Neural cell (in vitro differentiated cells): ENCODE data around the gene SIT1. TPM values are rescaled to one million over a fixed set of nuclear protein-coding genes. Genes with fewer than 3 reads are reported as not detected.

Source experiments
- H2AFZ ChIP-seq: fragments of 200-600, 300-800 bp; sonication (generic), shearing (Covaris generic); 2 replicates; pipeline ENCODE4 v1.6.0; 2014; ENCODE audit warnings: low read depth, mild to moderate bottlenecking, antibody characterized with exemption, low read length, moderate library complexity
- H3F3A ChIP-seq: fragments of 200-600 bp; shearing (Covaris generic); 2 replicates; pipeline ENCODE4 v1.6.1; 2016; ENCODE audit warnings: mild to moderate bottlenecking, moderate library complexity, mixed read lengths, antibody characterized with exemption, low read length; ENCODE audit not compliant: insufficient read depth, poor library complexity, severe bottlenecking
- H3K27ac ChIP-seq: fragments of 200-600, 300-800 bp; sonication (generic), shearing (Covaris generic); 2 replicates; pipeline ENCODE4 v1.5.1; 2014; ENCODE audit warnings: mild to moderate bottlenecking, low read length, moderate library complexity
- H3K27me3 ChIP-seq: fragments of 300-800, 200-600 bp; sonication (generic), shearing (Covaris generic); 2 replicates; pipeline ENCODE4 v1.6.0; 2014; ENCODE audit warnings: mild to moderate bottlenecking, low read depth, low read length, moderate library complexity; ENCODE audit not compliant: insufficient read depth
- H3K36me3 ChIP-seq: fragments of 300-800, 200-600 bp; sonication (generic), shearing (Covaris generic); 2 replicates; pipeline ENCODE4 v1.5.1; 2014; ENCODE audit warnings: mild to moderate bottlenecking, antibody characterized with exemption, low read length, moderate library complexity; ENCODE audit not compliant: insufficient read depth
- H3K4me2 ChIP-seq: fragments of 300-800, 200-600 bp; sonication (generic), shearing (Covaris generic); 2 replicates; pipeline ENCODE4 v1.6.0; 2014; ENCODE audit warnings: mild to moderate bottlenecking, low read length
- H3K4me3 ChIP-seq: fragments of 300-800, 200-600 bp; sonication (generic), shearing (Covaris generic); 2 replicates; pipeline ENCODE4 v1.5.1; 2014; ENCODE audit warnings: mild to moderate bottlenecking, low read length, moderate library complexity
- H3K79me2 ChIP-seq: fragments of 200-600 bp; shearing (Covaris generic); replicated peaks from 2 replicates; pipeline ENCODE4 v1.6.0; 2014; ENCODE audit warnings: mild to moderate bottlenecking, low read length, moderate library complexity; ENCODE audit not compliant: insufficient read depth
- H3K9ac ChIP-seq: fragments of 300-800, 200-600 bp; sonication (generic), shearing (Covaris generic); 2 replicates; pipeline ENCODE4 v1.6.1; 2016; ENCODE audit warnings: mild to moderate bottlenecking, low read length, mixed read lengths
- H3K9me2 ChIP-seq: fragments of 200-600 bp; shearing (Covaris generic); 2 replicates; pipeline ENCODE4 v1.6.1; 2016; ENCODE audit warnings: mild to moderate bottlenecking, low read length, mixed read lengths; ENCODE audit not compliant: insufficient read depth
- H3K9me3 ChIP-seq: fragments of 200-600, 300-800 bp; sonication (generic), shearing (Covaris generic); 2 replicates; pipeline ENCODE4 v1.6.1; 2016; ENCODE audit warnings: mild to moderate bottlenecking, mixed run types, low read length, moderate library complexity, mixed read lengths
- H4K20me1 ChIP-seq: fragments of 200-600 bp; shearing (Covaris generic); 2 replicates; pipeline ENCODE4 v1.6.1; 2016; ENCODE audit warnings: mild to moderate bottlenecking, mixed run types; ENCODE audit not compliant: insufficient read depth
- CTCF ChIP-seq: fragments of 450-650 bp; IDR thresholded peaks from 2 replicates; pipeline ENCODE4 v1.5.1; 2014; ENCODE audit warnings: antibody characterized with exemption, mild to moderate bottlenecking, moderate library complexity; ENCODE audit not compliant: poor library complexity, severe bottlenecking
- EP300 ChIP-seq: fragments of 450-650 bp; conservative IDR thresholded peaks from 2 replicates; pipeline ENCODE4 v1.6.1; 2014; ENCODE audit warnings: antibody characterized with exemption, mild to moderate bottlenecking, moderate library complexity; ENCODE audit not compliant: poor library complexity, severe bottlenecking
- EZH2 ChIP-seq: fragments of 200-600, 300-800 bp; shearing (Covaris generic), sonication (generic); IDR thresholded peaks from 2 replicates; pipeline ENCODE4 v1.6.1; 2014; ENCODE audit warnings: antibody characterized with exemption, low read length, borderline replicate concordance, mild to moderate bottlenecking; ENCODE audit not compliant: insufficient read depth, poor library complexity, severe bottlenecking
- MXI1 ChIP-seq: fragments of 450-650 bp; conservative IDR thresholded peaks from 2 replicates; pipeline ENCODE4 v1.6.1; 2014; ENCODE audit warnings: antibody characterized with exemption, mild to moderate bottlenecking; ENCODE audit not compliant: poor library complexity, severe bottlenecking
- POLR2AphosphoS5 ChIP-seq: IDR thresholded peaks from 2 replicates; pipeline ENCODE4 v1.6.1; 2012
- RAD21 ChIP-seq: fragments of 450-650 bp; conservative IDR thresholded peaks from 2 replicates; pipeline ENCODE4 v1.6.1; 2014; ENCODE audit warnings: antibody characterized with exemption, mild to moderate bottlenecking, moderate library complexity
- REST ChIP-seq: IDR thresholded peaks from 2 replicates; pipeline ENCODE4 v1.6.1; 2012; ENCODE audit warnings: borderline replicate concordance
- SMC3 ChIP-seq: fragments of 450-650 bp; conservative IDR thresholded peaks from 2 replicates; pipeline ENCODE4 v1.6.1; 2014; ENCODE audit warnings: antibody characterized with exemption, mild to moderate bottlenecking, moderate library complexity; ENCODE audit not compliant: poor library complexity
- TAF1 ChIP-seq: IDR thresholded peaks from 2 replicates; pipeline ENCODE4 v1.6.1; 2012; ENCODE audit warnings: low read depth
- polyA plus RNA-seq: library from polyadenylated mRNA; depleted of rRNA; stranded (reverse); fragments of >200 nt; gene quantifications from 2 replicates; pipeline ENCODE4 v1.2.3, GENCODE V29; 2014

The SIT1 gene
- polyA plus RNA-seq, 1 donor from 2014 or later, result not detected

GRCh38 chr9:35691757-35692301, 41.1 kb upstream of the SIT1 start:
- no peaks in the 10 kb centered on the region for H3K9me2 ChIP-seq
- H3K27me3 ChIP-seq, result peaks cover 27% of the 10 kb centered on the region
- no peaks in the 10 kb centered on the region for H4K20me1 ChIP-seq
- no peaks in the 10 kb centered on the region for H3K36me3 ChIP-seq
- H3K79me2 ChIP-seq, result no peaks in the 10 kb centered on the region
- no peak overlapping the region for H3K9ac ChIP-seq
- H2AFZ ChIP-seq, result no peak overlapping the region
- H3K4me2 ChIP-seq, result no peak overlapping the region
- H3F3A ChIP-seq, result no peaks in the 10 kb centered on the region
- no peaks in the 10 kb centered on the region for H3K9me3 ChIP-seq
- TF ChIP-seq POLR2AphosphoS5 (no peak), RAD21 (no peak), CTCF (no peak), TAF1 (no peak), MXI1 (no peak)
- H3K4me3 ChIP-seq, result no peak overlapping the region
- H3K27ac ChIP-seq, result no peak overlapping the region

GRCh38 chr9:35691334-35691650, 40.6 kb upstream of the SIT1 start:
- no peak overlapping the region for H3K27ac ChIP-seq

More at GRCh38 chr9:35691334-35691650, 40.6 kb upstream of the SIT1 start:
- Histone ChIP-seq H3F3A (no peaks in the 10 kb centered on the region), H3K4me3 (no peak overlapping the region), H4K20me1 (no peaks in the 10 kb centered on the region), H3K4me2 (no peak overlapping the region), H3K27me3 (peaks cover 27% of the 10 kb centered on the region), H3K36me3 (no peaks in the 10 kb centered on the region), H3K79me2 (no peaks in the 10 kb centered on the region), H3K9me2 (no peaks in the 10 kb centered on the region), H3K9ac (peak overlapping the region; percentile 26), H3K9me3 (no peaks in the 10 kb centered on the region), H2AFZ (no peak overlapping the region)
- TF ChIP-seq EP300 (no peak), MXI1 (no peak), TAF1 (no peak), CTCF (no peak), RAD21 (no peak), EZH2 (no peak), SMC3 (no peak), REST (no peak), POLR2AphosphoS5 (no peak)
